HG02973 (cell line): ENCODE data around the gene MYO18B.

Experiments
- ATAC-seq: cut with Tn5 transposase; IDR thresholded peaks from one replicate; pipeline ENCODE4 v1.9.1; 2021; ENCODE audit warnings: moderate library complexity; ENCODE audit not compliant: unreplicated experiment

The MYO18B gene

DNA sequence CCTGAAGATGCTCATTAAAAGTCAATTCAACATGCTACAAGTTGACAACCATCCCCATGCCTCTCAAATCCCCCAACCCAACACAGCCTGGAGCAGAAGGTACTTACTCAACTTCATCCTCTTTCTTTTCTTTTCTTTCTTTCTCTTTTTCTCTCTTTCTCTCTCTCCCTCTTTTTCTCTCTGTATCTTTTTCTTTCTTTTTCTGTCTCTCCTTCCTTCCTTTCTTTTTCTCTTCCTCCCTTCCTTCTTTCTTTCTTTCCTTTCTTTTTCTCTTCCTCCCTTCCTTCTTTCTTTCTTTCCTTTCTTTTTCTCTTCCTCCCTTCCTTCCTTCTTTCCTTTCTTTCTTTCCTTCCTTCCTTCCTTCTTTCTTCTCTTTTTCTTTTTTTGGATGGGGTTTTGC lies 291.6 kb downstream of the MYO18B start:
- ATAC-seq, result no peak

DNA sequence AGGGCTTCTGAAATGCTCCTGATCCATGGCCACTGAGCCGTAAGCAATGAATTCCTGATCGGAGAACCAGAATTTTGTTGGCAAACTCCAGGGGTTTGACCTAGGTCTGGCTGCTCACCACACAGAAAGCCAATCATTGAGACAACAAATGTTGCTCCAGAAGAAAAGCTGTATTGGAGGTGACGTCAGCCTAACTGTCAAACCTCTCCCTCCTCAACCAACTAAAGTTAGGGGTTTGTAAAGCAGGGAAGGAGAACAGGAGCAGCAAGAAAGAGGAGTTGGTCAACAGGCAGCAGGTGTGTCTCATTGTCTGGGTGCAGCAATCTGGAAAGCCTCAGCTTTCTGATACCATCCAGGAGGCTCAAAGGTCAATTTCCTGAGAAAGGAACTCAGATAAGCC lies 293.5 kb downstream of the MYO18B start:
- no peak for ATAC-seq

DNA sequence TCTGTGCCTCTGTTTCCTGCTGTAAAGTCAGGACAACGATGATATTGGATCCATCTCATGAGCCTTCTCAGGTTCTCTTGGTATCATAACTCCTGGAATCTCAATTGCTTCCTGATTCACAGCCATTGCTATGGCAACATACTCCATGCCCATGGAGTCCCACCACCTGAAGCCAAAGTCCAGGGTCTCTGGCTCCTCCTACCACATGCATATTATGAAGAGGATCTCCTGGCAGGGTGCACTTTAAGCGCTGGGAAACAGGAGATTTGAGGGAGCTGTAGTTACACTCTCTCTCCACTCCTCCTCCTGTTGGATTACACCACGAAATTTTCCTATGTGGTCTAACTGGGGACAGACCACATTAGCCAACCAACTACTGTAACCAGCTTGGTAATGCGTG lies 296.4 kb downstream of the MYO18B start:
- no peak for ATAC-seq

DNA sequence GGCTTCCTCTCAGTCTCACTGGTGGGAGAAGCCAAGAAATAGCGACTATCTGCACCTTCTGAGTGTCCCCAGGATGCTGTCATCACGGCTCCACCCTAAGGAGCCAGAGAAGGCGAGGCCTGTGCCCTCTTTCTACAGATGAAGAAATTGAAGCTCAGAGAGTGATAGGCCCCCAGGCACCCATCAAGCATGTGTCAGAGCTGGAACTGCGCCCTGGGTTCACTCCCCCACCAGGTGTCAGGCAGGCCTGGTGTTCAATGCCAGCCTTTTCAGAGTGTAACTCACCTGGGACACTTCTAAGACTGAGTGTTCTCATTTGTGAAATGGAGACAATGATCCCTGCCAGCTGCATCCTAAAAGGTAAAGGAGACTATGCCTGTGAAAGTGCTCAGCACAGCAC lies 299.9 kb downstream of the MYO18B start:
- no peak for ATAC-seq

- ATAC-seq, result no peak
Measured at GRCh38 chr22:26043031-26043430, 301.0 kb downstream of the MYO18B start.

GRCh38 chr22:26045051-26045450 lies 303.1 kb downstream of the MYO18B start:
- ATAC-seq, result no peak

GRCh38 chr22:26045860-26046259 lies 303.9 kb downstream of the MYO18B start:
- ATAC-seq, result no peak

- ATAC-seq, result no peak
Measured at GRCh38 chr22:26047516-26047915, 305.5 kb downstream of the MYO18B start.

- ATAC-seq, result no peak
Measured at GRCh38 chr22:26047920-26048319, 305.9 kb downstream of the MYO18B start.

DNA sequence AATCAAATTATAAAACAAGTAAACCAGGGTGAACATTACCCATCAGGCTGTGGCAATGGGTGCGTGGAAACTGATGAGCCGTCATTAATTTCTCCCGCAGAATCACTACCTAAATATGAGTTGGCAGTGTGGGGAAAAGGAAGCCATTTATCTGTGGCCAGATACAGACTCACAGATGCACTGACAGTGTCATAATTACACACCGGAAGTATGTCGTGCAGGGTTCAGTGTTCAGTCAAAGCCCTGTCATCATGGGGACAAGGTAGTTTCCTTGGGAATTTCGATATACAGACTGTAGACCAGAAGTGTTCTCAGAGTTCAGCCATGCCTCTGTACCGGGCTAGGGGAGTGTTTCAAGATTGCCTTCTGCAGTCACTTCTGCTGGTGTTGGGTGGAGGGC lies 308.1 kb downstream of the MYO18B start:
- ATAC-seq, result no peak

DNA sequence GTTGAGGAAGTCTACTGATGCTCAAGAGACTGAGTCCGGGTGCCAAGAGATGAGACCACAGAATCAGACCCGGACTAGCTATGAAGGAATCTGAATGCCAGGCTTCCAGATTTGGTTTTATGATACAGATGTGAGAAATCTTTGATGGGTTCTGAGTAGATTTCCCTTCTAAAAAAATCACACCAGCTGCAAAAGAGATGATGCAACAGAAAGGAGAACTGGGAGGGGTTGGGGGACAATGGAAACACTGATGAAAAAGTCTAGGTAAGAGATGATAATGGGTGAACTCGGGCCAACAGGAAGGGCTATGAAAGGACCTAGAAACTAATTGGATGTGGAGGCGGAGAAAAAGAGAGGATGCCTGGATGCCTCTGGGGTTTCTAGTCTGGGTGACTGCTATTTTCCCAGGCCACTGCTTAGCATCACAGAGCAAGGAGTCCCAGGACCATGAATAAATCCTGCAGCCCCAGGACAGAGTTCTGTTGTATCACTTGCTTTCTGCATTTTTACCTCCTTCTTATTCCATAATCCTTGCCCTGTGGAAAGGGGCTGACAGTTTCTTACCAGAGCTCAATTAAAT lies 311.8 kb downstream of the MYO18B start:
- ATAC-seq, result no peak

DNA sequence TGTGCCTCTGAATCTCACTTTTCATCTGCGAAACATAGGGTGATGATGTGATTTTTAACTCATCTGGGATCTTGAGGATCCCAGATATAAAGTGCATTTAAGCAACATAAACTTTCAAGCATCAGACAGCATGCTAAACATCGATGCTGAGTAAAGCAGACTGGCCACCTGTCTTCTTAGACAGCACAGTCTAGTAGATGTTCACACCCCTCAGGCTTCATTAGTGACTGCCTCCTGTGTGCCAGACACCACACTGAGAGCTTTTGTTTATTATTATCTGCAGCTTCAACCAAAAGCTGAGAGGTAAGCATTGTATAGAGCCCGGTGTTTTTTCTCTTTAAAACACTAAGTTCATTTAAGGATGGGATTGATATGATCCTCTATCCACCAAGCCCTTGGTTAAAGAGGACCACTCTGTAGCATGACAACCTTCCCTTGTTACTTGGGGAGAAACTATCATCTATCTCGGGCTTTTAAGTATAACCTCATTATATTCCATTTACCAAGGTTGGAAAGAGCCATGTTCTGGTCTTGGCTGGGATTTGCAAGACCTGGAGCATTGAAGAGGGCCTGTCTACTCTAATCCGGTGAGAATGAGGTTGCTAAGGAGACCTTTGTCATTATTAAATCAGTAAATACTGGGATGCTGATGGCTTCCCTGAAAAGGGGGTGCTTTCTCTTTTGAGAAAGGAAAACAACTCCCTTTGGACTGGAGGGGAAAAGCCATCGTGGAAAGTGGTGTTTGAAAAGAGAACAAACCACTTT lies 313.0 kb downstream of the MYO18B start:
- ATAC-seq, result no peak

DNA sequence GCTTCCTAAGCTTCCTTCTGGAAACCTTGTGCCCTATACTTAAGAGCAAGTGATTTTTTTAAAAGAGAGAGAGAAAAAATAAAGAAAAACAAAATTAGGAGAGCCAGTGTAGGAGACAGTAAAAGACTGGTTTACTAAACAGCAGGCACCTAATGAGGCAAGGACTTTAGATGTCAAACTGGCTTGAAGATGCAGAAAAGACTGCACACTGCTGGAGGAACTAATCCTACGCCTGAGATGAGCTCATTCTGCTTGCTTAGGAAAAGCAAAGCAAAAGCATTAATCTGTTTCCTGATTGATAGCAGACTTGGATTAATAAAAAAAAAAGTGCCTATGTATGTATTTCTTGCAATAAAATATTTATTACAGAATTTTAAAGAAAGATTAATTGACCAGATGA lies 313.7 kb downstream of the MYO18B start:
- no peak for ATAC-seq

- ATAC-seq, result no peak
Measured at GRCh38 chr22:26056455-26057200, 314.6 kb downstream of the MYO18B start.

GRCh38 chr22:26057731-26058130 lies 315.7 kb downstream of the MYO18B start:
- ATAC-seq, result no peak

DNA sequence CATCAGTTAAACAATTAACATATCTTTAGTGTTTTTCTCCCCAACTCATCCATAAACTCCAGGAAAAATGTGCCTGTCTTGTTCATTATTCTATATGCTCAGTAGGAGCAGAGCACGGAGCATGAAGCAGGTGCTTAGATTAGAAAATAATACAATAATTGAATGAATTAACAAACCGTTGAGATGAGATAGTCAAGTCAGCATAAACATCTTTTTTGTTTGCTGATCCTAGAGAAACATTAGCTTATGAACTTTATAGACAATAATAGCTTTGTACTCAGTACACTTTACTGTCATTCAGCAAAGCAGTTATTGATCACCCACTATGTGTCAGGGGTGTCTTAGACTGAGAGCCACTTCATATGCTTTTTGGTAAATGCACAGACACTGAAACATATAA lies 322.1 kb downstream of the MYO18B start:
- no peak for ATAC-seq

DNA sequence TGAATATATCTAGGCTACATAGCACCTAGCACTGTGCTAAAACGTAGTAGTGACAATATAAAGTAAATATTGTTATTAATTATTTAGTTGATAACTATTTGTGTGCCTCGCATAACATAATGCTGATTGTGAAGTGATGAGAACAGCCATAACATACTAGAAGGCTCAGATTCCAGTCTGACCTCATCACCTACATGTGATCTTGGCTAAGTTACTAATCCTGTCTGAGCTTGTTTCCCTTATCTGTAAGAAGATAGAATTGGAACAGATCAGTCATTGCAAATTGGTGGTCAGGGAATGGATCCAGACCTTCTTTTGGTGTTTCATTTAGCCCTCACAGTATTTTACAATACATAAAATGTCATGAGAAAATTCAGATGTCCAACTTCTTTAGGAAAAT lies 323.9 kb downstream of the MYO18B start:
- no peak for ATAC-seq

- ATAC-seq, result no peak
Measured at GRCh38 chr22:26066534-26066933, 324.5 kb downstream of the MYO18B start.

DNA sequence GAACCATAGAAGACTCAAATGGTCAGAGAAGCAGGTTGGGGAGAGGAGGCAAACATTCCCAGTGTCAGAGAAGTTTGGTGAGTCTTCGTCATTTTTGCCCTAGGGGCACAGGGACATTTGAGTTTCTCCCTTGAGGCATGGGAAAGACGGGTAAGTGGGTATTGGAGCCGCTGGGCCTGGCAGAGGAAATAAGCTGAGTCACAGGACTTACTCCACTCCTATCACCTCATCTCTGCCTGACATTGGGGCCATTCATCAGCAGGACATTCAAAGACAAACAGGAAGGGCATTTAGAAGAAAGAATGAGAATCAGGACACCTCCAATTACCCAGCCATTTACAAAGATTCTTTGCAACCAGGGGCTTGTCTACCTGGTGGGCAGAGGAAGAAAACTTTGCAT lies 326.6 kb downstream of the MYO18B start:
- ATAC-seq, result no peak

DNA sequence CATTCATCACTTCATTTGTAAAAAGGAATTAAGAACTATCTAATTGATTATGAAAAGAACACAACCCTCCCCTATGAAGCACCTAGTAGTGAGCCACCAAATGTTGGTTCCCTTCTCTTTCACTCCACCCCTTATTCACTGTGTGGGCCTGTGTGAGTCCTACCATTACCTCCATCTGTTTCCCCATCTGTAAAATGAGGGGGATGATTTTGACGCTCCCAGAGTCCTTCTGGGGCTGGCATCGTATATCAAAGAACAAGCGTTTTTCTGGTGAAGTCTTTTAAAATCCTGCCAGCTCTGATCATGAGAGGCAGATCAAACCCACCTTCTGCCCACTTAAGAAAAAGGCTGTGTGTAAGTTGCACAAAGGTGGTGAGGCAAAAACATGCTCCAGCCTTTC lies 330.6 kb downstream of the MYO18B start:
- ATAC-seq, result no peak

- no peak for ATAC-seq
Measured at GRCh38 chr22:26075251-26075650, 333.3 kb downstream of the MYO18B start.

DNA sequence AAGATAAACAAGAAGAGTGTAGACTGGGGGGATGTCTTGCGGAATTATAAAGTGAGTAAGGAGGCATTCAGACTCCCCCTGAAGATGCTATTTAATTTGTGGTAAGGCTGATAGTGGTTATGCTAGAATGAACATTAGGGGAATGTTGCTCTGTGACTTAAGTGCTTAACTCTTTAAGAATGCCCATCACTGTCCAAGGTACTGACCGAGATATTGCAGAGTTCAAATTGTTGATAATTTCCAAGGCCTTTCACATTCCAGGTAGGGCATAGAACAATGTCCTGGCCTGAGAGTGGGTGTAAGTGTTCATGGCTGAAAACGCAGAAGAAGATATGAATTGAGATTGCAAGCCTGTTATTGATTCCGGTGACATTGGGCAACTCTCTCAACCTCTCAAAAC lies 337.0 kb downstream of the MYO18B start:
- ATAC-seq, result no peak
